ENCODE results near the gene TMOD2. TPM values are rescaled to one million over a fixed set of nuclear protein-coding genes. Genes with fewer than 3 reads are reported as not detected.

TMOD2 gene
- total RNA-seq, 1 experiment from 2014 or later: 2.8 TPM

DNA sequence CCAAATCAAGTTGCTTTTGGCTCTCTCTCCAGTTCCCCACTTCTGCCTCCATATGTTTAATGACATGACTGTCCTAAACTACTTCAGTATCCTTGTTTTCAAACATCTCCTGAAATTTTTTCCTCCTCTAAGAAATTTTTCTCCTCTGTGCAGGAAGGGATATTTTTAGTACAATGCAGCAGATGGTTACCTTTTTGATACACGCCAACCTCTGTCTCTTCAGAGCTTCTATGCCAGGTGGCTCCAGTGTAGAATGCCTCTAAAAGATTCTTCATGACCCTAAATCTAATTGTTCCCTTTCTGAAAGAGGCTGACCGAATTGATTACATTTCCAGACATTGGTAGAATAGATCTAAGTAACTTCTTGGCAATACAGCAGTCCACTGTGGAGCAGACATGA, 111.7 kb downstream of the TMOD2 start:
- TSS peak; percentile 22 for BruUV-seq (replicated peaks)
- DNase-seq (ENCODE audit: unreplicated experiment): no peak
- ChIA-PET POLR2A (interaction anchor here (0.6 to 3.7 kb wide), 8 partner anchors 9 to 33 kb away, joined by 3 to 21 read pairs (median 9); partner anchors contain the start of gene TMOD3), CTCF (interaction anchor here (0.6 to 1.2 kb wide), 5 partner anchors 16 to 213 kb away, joined by 3 to 4 read pairs (median 3); no protein-coding TSS in a partner anchor)
- Mint-ChIP-seq H3K27me3 (ENCODE audit: insufficient read depth, unreplicated experiment) (no peaks in the 10 kb centered on the region), H3K4me3 (ENCODE audit: unreplicated experiment) (no peak overlapping the region), H3K27ac (ENCODE audit: low read depth, unreplicated experiment) (peak overlapping the region; percentile 81), H3K4me1 (ENCODE audit: insufficient read depth, unreplicated experiment) (peaks cover 66% of the 10 kb centered on the region), H3K9me3 (ENCODE audit: unreplicated experiment) (no peaks in the 10 kb centered on the region), H3K36me3 (ENCODE audit: insufficient read depth, unreplicated experiment) (peaks cover 56% of the 10 kb centered on the region)
- intact Hi-C loops (cut with micrococcal nuclease): no loop called here
- TF ChIP-seq CTCF (IDR thresholded peaks at IDR 0.05; ENCODE audit: unreplicated experiment): no peak

DNA sequence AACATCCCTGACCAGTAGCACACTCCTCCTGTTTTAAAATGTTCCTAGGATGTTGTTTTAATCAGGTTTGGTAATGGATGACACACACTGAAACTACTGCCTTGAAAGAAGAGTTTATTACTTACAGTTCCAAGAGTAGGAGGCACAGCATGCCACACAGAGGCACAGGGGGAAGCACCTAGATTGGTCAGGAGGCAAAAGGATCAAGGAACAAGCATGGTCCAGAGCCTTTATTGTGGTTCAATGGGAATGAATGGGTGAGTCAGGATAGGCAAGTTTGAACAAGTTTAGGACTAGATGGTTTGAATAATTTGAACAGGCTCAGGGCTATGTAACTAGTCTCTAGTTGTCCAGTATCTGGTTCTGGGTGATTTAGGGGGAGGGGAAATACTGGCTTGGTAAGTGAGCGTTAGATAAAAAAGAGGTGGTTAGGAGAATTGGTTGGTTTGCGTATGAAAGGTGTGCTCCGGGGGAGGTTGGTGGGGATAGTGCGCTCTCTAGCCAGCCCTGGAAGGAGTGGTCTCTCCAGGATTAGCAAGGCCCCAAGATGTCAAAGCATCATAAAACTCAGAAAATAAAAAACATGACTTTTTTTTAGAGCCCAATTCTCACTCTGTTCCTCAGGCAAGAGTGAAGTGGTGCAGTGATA, 113.1 kb downstream of the TMOD2 start:
- H3K4me1 Mint-ChIP-seq (ENCODE audit: insufficient read depth, unreplicated experiment): peaks cover 78% of the 10 kb centered on the region
- H3K27ac Mint-ChIP-seq (ENCODE audit: low read depth, unreplicated experiment): peak overlapping the region; percentile 82
- no peaks in the 10 kb centered on the region for H3K9me3 Mint-ChIP-seq (ENCODE audit: unreplicated experiment)
- ChIA-PET CTCF (interaction anchor here (0.6 to 1.0 kb wide), 3 partner anchors 11 to 21 kb away, joined by 3 read pairs; no protein-coding TSS in a partner anchor), POLR2A (interaction anchor here (0.7 to 3.7 kb wide), 5 partner anchors 9 to 35 kb away, joined by 3 to 21 read pairs (median 8); partner anchors contain the start of gene TMOD3)
- no peak for TF ChIP-seq CTCF (IDR thresholded peaks at IDR 0.05; ENCODE audit: unreplicated experiment)
- H3K4me3 Mint-ChIP-seq (ENCODE audit: unreplicated experiment): peak overlapping the region; percentile 4
- intact Hi-C loops (cut with micrococcal nuclease): loop anchor here (1.0 kb wide), 1 partner anchor 11 kb away; no protein-coding TSS in a partner anchor
- H3K27me3 Mint-ChIP-seq (ENCODE audit: insufficient read depth, unreplicated experiment): no peaks in the 10 kb centered on the region
- no TSS peak for BruUV-seq (replicated peaks)
- DNase-seq (ENCODE audit: unreplicated experiment): peak; percentile 96
- peaks cover 64% of the 10 kb centered on the region for H3K36me3 Mint-ChIP-seq (ENCODE audit: insufficient read depth, unreplicated experiment)

GRCh38 chr15:51865317-51865716, 113.9 kb downstream of the TMOD2 start:
- intact Hi-C loops (cut with micrococcal nuclease): no loop called here
- peak overlapping the region; percentile 82 for H3K27ac Mint-ChIP-seq (ENCODE audit: low read depth, unreplicated experiment)
- peaks cover 65% of the 10 kb centered on the region for H3K36me3 Mint-ChIP-seq (ENCODE audit: insufficient read depth, unreplicated experiment)
- H3K4me1 Mint-ChIP-seq (ENCODE audit: insufficient read depth, unreplicated experiment): peaks cover 73% of the 10 kb centered on the region
- no peak overlapping the region for H3K4me3 Mint-ChIP-seq (ENCODE audit: unreplicated experiment)
- TF ChIP-seq CTCF (IDR thresholded peaks at IDR 0.05; ENCODE audit: unreplicated experiment): no peak
- no peaks in the 10 kb centered on the region for H3K27me3 Mint-ChIP-seq (ENCODE audit: insufficient read depth, unreplicated experiment)
- DNase-seq (ENCODE audit: unreplicated experiment): no peak
- no TSS peak for BruUV-seq (replicated peaks)
- POLR2A ChIA-PET: interaction anchor here (0.7 to 2.2 kb wide), 7 partner anchors 9 to 156 kb away, joined by 3 to 13 read pairs (median 4); partner anchors contain the start of gene TMOD3
- no peaks in the 10 kb centered on the region for H3K9me3 Mint-ChIP-seq (ENCODE audit: unreplicated experiment)
- CTCF ChIA-PET: interaction anchor here (0.5 to 1.0 kb wide), 6 partner anchors 10 to 345 kb away, joined by 3 to 4 read pairs (median 3); no protein-coding TSS in a partner anchor

Other genes starting within 250 kb of the TMOD2 start
- 13.6 and 21.6 TPM in 2 replicates for gene DMXL2, start 128.8 kb upstream of the TMOD2 start, total RNA-seq (2022)
- not detected in 2 replicates for gene SCG3, start 70.1 kb upstream of the TMOD2 start, total RNA-seq (2022)
- 13.4 and 14.3 TPM in 2 replicates for gene LYSMD2, start 13.9 kb upstream of the TMOD2 start, total RNA-seq (2022)
- gene TMOD3, start 78.1 kb downstream of the TMOD2 start, total RNA-seq (2022): 93.5 and 94.6 TPM in 2 replicates
- 24.2 and 29.3 TPM in 2 replicates for gene LEO1, start 220.2 kb downstream of the TMOD2 start, total RNA-seq (2022)

Measured in MCF 10A (cell line).